Hepatocyte (in vitro differentiated cells): ENCODE data around the gene ATP6V0E1.

Experiments
- EZH2 ChIP-seq: fragments of 200-600 bp; sonication (generic); IDR thresholded peaks from 2 replicates; pipeline ENCODE4 v1.6.1; 2016; ENCODE audit warnings: antibody characterized with exemption, mild to moderate bottlenecking, borderline replicate concordance
- EZH2phosphoT487 ChIP-seq: fragments of 200-600 bp; sonication (generic); IDR thresholded peaks from one replicate; pipeline ENCODE4 v1.6.1; 2018; ENCODE audit warnings: antibody characterized with exemption, mild to moderate bottlenecking, low read depth, moderate library complexity; ENCODE audit not compliant: unreplicated experiment, severe bottlenecking
- TF ChIP-seq, protein P1 (sequence below): fragments of 200-600 bp; sonication (generic); IDR thresholded peaks from 2 replicates; pipeline ENCODE4 v1.5.1; 2016; ENCODE audit warnings: antibody characterized with exemption, mild to moderate bottlenecking; ENCODE audit not compliant: poor library complexity

DNA sequence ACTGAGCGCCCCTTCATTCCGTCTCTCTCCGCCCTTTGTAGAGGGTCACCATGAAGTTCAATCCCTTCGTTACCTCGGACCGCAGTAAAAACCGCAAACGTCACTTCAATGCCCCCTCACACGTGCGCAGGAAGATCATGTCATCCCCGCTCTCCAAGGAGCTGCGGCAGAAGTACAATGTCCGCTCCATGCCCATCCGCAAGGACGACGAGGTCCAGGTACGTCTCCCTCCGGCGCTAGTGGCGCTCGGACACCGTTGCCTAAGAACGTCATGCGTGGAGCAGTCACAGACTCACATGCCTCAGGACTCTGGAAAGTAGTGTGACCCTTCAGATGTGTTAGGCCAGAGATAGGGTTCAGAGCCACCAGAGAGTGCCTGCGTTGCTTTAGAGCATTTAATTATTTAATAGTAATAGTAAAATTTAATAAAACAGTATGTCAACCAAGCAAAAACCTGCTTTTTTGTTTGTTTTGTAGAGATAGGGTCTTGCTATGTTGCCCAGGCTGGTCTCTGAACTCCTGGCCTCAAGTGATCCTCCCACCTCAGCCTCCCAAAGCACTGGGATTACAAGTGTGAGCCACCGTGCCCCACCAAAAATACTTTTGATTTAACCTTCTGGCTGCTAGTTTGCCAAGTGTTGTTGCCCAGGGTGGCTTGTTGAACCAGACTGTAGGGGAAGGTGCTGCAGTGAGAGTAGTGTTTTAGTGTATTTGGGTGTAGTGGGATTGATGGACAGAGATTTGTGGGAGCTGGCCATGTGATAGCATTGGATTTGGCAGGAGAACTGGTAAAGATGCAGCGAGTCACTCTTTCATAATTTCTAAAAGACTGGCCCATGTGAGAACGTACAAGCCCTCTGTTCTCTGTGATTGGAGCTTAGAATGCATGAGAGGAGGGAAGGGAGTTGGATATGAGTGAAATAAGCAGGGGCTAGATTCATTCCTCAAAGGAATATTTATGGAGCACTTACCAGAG is 23.5 kb upstream of the ATP6V0E1 start:
- no peak for TF ChIP-seq EZH2
- TF ChIP-seq, protein P1, sequence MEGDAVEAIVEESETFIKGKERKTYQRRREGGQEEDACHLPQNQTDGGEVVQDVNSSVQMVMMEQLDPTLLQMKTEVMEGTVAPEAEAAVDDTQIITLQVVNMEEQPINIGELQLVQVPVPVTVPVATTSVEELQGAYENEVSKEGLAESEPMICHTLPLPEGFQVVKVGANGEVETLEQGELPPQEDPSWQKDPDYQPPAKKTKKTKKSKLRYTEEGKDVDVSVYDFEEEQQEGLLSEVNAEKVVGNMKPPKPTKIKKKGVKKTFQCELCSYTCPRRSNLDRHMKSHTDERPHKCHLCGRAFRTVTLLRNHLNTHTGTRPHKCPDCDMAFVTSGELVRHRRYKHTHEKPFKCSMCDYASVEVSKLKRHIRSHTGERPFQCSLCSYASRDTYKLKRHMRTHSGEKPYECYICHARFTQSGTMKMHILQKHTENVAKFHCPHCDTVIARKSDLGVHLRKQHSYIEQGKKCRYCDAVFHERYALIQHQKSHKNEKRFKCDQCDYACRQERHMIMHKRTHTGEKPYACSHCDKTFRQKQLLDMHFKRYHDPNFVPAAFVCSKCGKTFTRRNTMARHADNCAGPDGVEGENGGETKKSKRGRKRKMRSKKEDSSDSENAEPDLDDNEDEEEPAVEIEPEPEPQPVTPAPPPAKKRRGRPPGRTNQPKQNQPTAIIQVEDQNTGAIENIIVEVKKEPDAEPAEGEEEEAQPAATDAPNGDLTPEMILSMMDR: no peak
- no peak for TF ChIP-seq EZH2phosphoT487
